ENCODE measurements around the gene GJC2. TPM values are rescaled to one million over a fixed set of nuclear protein-coding genes. Genes with fewer than 3 reads are reported as not detected.

Gene GJC2
- total RNA-seq, 2 donors from 2014 or later: 0.95 to 3.6 TPM

DNA sequence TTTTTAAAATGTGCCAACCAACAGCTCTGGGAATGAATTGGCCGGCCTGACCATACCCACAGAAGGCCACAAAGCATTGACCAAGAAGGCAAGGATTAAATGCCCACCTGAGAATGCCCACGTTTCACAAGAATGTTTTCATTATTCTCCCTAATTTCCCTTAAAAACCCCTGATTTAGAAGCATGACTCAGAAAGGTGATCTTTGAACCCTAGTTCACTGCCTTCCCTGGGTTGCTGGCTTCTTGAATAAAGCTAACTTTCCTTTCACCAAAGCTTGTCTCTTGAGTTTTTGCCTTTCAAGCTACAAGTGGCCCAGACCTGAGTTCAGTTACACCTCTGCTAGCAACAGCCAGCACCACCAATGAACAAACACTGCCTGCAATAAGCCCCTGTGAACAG lies 26.2 kb upstream of the GJC2 start:
- no peaks in the 10 kb centered on the region for H3K27me3 ChIP-seq (replicated peaks; ENCODE audit: insufficient read depth)
- no peak overlapping the region for H3K4me3 ChIP-seq
- H3K4me1 ChIP-seq (ENCODE audit: control insufficient read depth in 1 of 2, low read depth in 2 of 2): peaks cover 3 to 11% of the 10 kb centered on the region in 2 donors
- TF ChIP-seq CTCF (IDR thresholded peaks at IDR 0.05): no peak
- no peaks in the 10 kb centered on the region for H3K36me3 ChIP-seq
- ATAC-seq (ENCODE audit: insufficient number of reproducible peaks, low FRiP score, low read depth) (no peak), DNase-seq (ENCODE audit: low spot score) (no peak)
- no peak overlapping the region for H3K27ac ChIP-seq
- H3K9me3 ChIP-seq: no peaks in the 10 kb centered on the region

- Histone ChIP-seq H3K27me3 (replicated peaks; ENCODE audit: insufficient read depth) (no peaks in the 10 kb centered on the region), H3K36me3 (no peaks in the 10 kb centered on the region), H3K9me3 (no peaks in the 10 kb centered on the region), H3K27ac (no peak overlapping the region), H3K4me1 (ENCODE audit: control insufficient read depth in 1 of 2, low read depth in 2 of 2) (peaks cover 0 to 9% of the 10 kb centered on the region in 2 donors), H3K4me3 (no peak overlapping the region)
- no peak for ATAC-seq (ENCODE audit: insufficient number of reproducible peaks, low FRiP score, low read depth)
- TF ChIP-seq CTCF (IDR thresholded peaks at IDR 0.05): no peak
- no peak for DNase-seq (ENCODE audit: low spot score)
Observed at GRCh38 chr1:228125185-228125584, 24.5 kb upstream of the GJC2 start.

DNA sequence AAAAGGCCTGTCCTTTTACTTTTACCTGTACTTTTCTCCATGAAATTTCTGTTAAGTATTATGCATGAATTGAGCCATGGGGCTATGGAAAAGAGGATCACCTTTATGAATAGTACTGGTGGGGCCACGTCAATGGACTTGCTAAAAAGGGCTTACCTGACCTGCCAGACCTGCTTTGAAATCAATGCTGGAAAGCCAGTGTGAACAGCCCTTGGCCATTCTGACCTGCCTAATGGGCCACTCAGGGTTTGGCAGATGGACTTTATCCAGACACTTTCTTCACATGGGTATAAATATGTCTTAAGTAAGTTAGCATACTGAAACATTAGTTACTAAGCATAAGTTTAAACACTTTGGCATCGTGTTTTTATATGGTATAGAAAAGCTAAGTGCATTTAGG lies 18.0 kb upstream of the GJC2 start:
- Histone ChIP-seq H3K27ac (no peak overlapping the region), H3K36me3 (no peaks in the 10 kb centered on the region), H3K9me3 (no peaks in the 10 kb centered on the region), H3K4me3 (no peak overlapping the region), H3K4me1 (ENCODE audit: control insufficient read depth in 1 of 2, low read depth in 2 of 2) (no peaks in the 10 kb centered on the region), H3K27me3 (replicated peaks; ENCODE audit: insufficient read depth) (no peaks in the 10 kb centered on the region)
- no peak for ATAC-seq (ENCODE audit: insufficient number of reproducible peaks, low FRiP score, low read depth)
- no peak for TF ChIP-seq CTCF (IDR thresholded peaks at IDR 0.05)
- no peak for DNase-seq (ENCODE audit: low spot score)

GRCh38 chr1:228134591-228134990 lies 15.1 kb upstream of the GJC2 start:
- no peak overlapping the region for H3K27ac ChIP-seq
- no peak for DNase-seq (ENCODE audit: low spot score)

GRCh38 chr1:228136901-228137300 lies 12.8 kb upstream of the GJC2 start:
- no peaks in the 10 kb centered on the region for H3K9me3 ChIP-seq
- DNase-seq (ENCODE audit: low spot score): no peak
- no peak overlapping the region for H3K27ac ChIP-seq
- H3K36me3 ChIP-seq: no peaks in the 10 kb centered on the region
- ATAC-seq (ENCODE audit: insufficient number of reproducible peaks, low FRiP score, low read depth): no peak
- H3K4me3 ChIP-seq: no peak overlapping the region
- H3K4me1 ChIP-seq (ENCODE audit: control insufficient read depth in 1 of 2, low read depth in 2 of 2): peaks cover 9 to 13% of the 10 kb centered on the region in 2 donors
- no peak for TF ChIP-seq CTCF (IDR thresholded peaks at IDR 0.05)
- no peaks in the 10 kb centered on the region for H3K27me3 ChIP-seq (replicated peaks; ENCODE audit: insufficient read depth)

More at GRCh38 chr1:228134591-228134990, 15.1 kb upstream of the GJC2 start:
- Histone ChIP-seq H3K9me3 (no peaks in the 10 kb centered on the region), H3K4me3 (no peak overlapping the region), H3K27me3 (replicated peaks; ENCODE audit: insufficient read depth) (no peaks in the 10 kb centered on the region), H3K4me1 (ENCODE audit: control insufficient read depth in 1 of 2, low read depth in 2 of 2) (no peaks in the 10 kb centered on the region), H3K36me3 (no peaks in the 10 kb centered on the region)
- no peak for TF ChIP-seq CTCF (IDR thresholded peaks at IDR 0.05)
- ATAC-seq (ENCODE audit: insufficient number of reproducible peaks, low FRiP score, low read depth): no peak

Measured in thoracic aorta (tissue), 2 donors.